ENCODE measurements around the gene LTO1. TPM values are rescaled to one million over a fixed set of nuclear protein-coding genes. Genes with fewer than 3 reads are reported as not detected.
"Not testable (repeated sequence)": the region's sequence is repeated elsewhere in the genome, so short reads cannot be mapped to it uniquely, and the experiment has no call there.

Gene LTO1
- total and polyA plus RNA-seq, 10 of the 15 experiments (the other 5 are each of a cell fraction or from before 2014, with no cell fraction given) = 2.6 to 27.5 (median 14.4) TPM

DNA sequence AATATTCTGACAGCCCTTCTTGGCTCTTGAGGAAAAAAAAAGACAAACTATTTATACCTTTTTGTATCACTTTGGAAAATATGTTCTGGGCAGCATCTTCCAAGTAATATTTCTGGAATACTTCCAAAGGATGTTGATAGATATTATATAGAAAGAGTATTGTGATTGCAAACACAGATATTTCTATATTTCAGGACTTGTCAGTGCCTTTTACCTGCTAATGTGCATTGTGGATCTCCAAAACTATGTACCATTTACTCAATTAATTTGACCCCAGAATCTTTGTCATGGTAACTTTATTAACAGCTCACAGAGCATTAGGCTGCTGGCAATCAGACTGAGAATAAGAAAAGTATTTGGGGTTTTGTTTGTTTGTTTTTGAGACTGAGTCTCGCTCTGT lies 50.9 kb downstream of the LTO1 start:
- ChIA-PET CTCF (interaction anchor here (0.6 kb wide), 1 partner anchor 46 kb away, joined by 5 read pairs; no protein-coding TSS in a partner anchor), POLR2A (no interaction called here), SMC1A (ENCODE audit: uncharacterized antibody, unreplicated experiment) (interaction anchor here (1.2 kb wide), 1 partner anchor 365 kb away, joined by 3 read pairs; no protein-coding TSS in a partner anchor), RAD21 (ENCODE audit: unreplicated experiment) (no interaction called here)
- in situ Hi-C loops (cut with MboI) (no loop called here), intact Hi-C loops (cut with micrococcal nuclease; ENCODE audit: unreplicated experiment) (no loop called here)
- no peaks in the 10 kb centered on the region for H3K79me2 ChIP-seq (ENCODE audit: control insufficient read depth, insufficient read depth, low read length)
- no peak overlapping the region for H3K9ac ChIP-seq (ENCODE audit: control insufficient read depth, insufficient read depth, low read length)
- FAIRE-seq (no peak), ATAC-seq (no peak), DNase-seq (ENCODE audit: low read depth, low spot score) (no peak)
- no TSS peak for BruUV-seq (replicated peaks)
- TF ChIP-seq, protein P1, sequence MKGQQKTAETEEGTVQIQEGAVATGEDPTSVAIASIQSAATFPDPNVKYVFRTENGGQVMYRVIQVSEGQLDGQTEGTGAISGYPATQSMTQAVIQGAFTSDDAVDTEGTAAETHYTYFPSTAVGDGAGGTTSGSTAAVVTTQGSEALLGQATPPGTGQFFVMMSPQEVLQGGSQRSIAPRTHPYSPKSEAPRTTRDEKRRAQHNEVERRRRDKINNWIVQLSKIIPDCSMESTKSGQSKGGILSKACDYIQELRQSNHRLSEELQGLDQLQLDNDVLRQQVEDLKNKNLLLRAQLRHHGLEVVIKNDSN (IDR thresholded peaks at IDR 0.05; ENCODE audit: borderline replicate concordance, extremely low read length, insufficient read depth, low read depth, low read length) = no peak
- TF ChIP-seq, protein P2, sequence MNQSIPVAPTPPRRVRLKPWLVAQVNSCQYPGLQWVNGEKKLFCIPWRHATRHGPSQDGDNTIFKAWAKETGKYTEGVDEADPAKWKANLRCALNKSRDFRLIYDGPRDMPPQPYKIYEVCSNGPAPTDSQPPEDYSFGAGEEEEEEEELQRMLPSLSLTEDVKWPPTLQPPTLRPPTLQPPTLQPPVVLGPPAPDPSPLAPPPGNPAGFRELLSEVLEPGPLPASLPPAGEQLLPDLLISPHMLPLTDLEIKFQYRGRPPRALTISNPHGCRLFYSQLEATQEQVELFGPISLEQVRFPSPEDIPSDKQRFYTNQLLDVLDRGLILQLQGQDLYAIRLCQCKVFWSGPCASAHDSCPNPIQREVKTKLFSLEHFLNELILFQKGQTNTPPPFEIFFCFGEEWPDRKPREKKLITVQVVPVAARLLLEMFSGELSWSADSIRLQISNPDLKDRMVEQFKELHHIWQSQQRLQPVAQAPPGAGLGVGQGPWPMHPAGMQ (IDR thresholded peaks at IDR 0.05; ENCODE audit: borderline replicate concordance) = no peak
- TF ChIP-seq TCF7 (IDR thresholded peaks at IDR 0.05; ENCODE audit: borderline replicate concordance) (no peak), YY1 (IDR thresholded peaks at IDR 0.05; ENCODE audit: low read depth, low read length) (no peak), ZNF217 (IDR thresholded peaks at IDR 0.05) (no peak), MXI1 (IDR thresholded peaks at IDR 0.05; ENCODE audit: low read depth, low read length) (no peak), IKZF2 (IDR thresholded peaks at IDR 0.05) (no peak), NFXL1 (IDR thresholded peaks at IDR 0.05; ENCODE audit: borderline replicate concordance) (no peak), CHD4 (IDR thresholded peaks at IDR 0.05) (no peak), RCOR1 (conservative IDR thresholded peaks at IDR 0.05; ENCODE audit: low read depth, low read length) (no peak), SREBF1 (IDR thresholded peaks at IDR 0.05; ENCODE audit: low read length) (no peak)
- TF ChIP-seq, protein P3, sequence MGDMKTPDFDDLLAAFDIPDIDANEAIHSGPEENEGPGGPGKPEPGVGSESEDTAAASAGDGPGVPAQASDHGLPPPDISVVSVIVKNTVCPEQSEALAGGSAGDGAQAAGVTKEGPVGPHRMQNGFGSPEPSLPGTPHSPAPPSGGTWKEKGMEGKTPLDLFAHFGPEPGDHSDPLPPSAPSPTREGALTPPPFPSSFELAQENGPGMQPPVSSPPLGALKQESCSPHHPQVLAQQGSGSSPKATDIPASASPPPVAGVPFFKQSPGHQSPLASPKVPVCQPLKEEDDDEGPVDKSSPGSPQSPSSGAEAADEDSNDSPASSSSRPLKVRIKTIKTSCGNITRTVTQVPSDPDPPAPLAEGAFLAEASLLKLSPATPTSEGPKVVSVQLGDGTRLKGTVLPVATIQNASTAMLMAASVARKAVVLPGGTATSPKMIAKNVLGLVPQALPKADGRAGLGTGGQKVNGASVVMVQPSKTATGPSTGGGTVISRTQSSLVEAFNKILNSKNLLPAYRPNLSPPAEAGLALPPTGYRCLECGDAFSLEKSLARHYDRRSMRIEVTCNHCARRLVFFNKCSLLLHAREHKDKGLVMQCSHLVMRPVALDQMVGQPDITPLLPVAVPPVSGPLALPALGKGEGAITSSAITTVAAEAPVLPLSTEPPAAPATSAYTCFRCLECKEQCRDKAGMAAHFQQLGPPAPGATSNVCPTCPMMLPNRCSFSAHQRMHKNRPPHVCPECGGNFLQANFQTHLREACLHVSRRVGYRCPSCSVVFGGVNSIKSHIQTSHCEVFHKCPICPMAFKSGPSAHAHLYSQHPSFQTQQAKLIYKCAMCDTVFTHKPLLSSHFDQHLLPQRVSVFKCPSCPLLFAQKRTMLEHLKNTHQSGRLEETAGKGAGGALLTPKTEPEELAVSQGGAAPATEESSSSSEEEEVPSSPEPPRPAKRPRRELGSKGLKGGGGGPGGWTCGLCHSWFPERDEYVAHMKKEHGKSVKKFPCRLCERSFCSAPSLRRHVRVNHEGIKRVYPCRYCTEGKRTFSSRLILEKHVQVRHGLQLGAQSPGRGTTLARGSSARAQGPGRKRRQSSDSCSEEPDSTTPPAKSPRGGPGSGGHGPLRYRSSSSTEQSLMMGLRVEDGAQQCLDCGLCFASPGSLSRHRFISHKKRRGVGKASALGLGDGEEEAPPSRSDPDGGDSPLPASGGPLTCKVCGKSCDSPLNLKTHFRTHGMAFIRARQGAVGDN (IDR thresholded peaks at IDR 0.05) = no peak
- no peaks in the 10 kb centered on the region for H3K4me1 ChIP-seq (ENCODE audit: control insufficient read depth, insufficient read depth, low read length)
- H3K4me2 ChIP-seq (ENCODE audit: control insufficient read depth, insufficient read depth) = no peak overlapping the region
- no peaks in the 10 kb centered on the region for H3K36me3 ChIP-seq (ENCODE audit: control insufficient read depth in 2 of 2, insufficient read depth in 2 of 2, low read length in 1 of 2)
- WGBS (ENCODE audit: insufficient coverage, insufficient replicate concordance, low lambda C conversion rate, missing lambda C conversion rate) = 0% methylated on average over 1 of the region's 1 CpG
- H2AFZ ChIP-seq (ENCODE audit: control insufficient read depth, low read depth, low read length) = no peak overlapping the region
- H4K20me1 ChIP-seq (ENCODE audit: control insufficient read depth, insufficient read depth) = no peaks in the 10 kb centered on the region
- H3K4me3 ChIP-seq = no peak overlapping the region
- H3K27me3 ChIP-seq (replicated peaks in 1 of 2; ENCODE audit: control insufficient read depth in 2 of 2, insufficient read depth in 2 of 2, low read length in 1 of 2) = peaks cover 0 to 2% of the 10 kb centered on the region in 2 experiments; a peak in 1 of 4 replicates
- no peak overlapping the region for H3K27ac ChIP-seq (ENCODE audit: control insufficient read depth, insufficient read depth)
- H3K9me3 ChIP-seq (replicated peaks; ENCODE audit: control insufficient read depth, insufficient read depth, low read length) = no peaks in the 10 kb centered on the region; the same call in 2 of the 3 replicates

DNA sequence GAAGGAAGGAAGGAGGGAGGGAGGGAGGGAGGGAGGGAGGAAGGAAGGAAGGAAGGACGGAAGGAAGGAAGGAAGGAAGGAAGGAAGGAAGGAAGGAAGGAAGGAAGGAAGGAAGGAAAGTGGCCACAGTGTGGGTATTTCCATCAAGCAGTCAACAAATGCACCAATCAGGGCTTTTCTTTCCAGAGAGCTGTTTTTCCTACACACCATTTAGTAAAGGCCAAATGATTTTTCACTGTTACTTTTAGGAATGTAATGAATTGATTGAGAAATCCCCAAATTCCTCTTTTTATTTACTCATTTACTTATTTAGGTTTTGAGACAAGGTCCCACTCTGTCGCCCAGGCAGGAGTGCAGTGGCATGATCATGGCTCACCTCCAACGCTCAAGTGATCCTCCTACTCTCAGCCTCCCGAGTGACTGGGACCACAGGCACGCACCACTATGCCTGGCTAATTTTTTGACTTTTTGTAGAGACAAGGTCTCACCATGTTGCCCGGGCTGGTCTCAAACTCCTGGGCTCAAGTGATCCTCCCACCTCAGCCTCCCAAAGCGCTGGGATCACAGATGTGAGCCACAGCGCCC lies 53.0 kb downstream of the LTO1 start:
- BruUV-seq (replicated peaks); CTCF ChIA-PET; H3K36me3 ChIP-seq (ENCODE audit: control insufficient read depth in 2 of 2, insufficient read depth in 2 of 2, low read length in 1 of 2); H3K27ac ChIP-seq (ENCODE audit: control insufficient read depth, insufficient read depth); H3K9me3 ChIP-seq (replicated peaks; ENCODE audit: control insufficient read depth, insufficient read depth, low read length); H3K79me2 ChIP-seq (ENCODE audit: control insufficient read depth, insufficient read depth, low read length); DNase-seq (ENCODE audit: low read depth, low spot score); H3K4me3 ChIP-seq; intact Hi-C loops (cut with micrococcal nuclease; ENCODE audit: unreplicated experiment); ATAC-seq; H3K4me2 ChIP-seq (ENCODE audit: control insufficient read depth, insufficient read depth); H3K9ac ChIP-seq (ENCODE audit: control insufficient read depth, insufficient read depth, low read length); H4K20me1 ChIP-seq (ENCODE audit: control insufficient read depth, insufficient read depth); in situ Hi-C loops (cut with MboI); RAD21 ChIA-PET (ENCODE audit: unreplicated experiment); H3K27me3 ChIP-seq (replicated peaks in 1 of 2; ENCODE audit: control insufficient read depth in 2 of 2, insufficient read depth in 2 of 2, low read length in 1 of 2); POLR2A ChIA-PET; H2AFZ ChIP-seq (ENCODE audit: control insufficient read depth, low read depth, low read length); FAIRE-seq; H3K4me1 ChIP-seq (ENCODE audit: control insufficient read depth, insufficient read depth, low read length): not testable (repeated sequence)
- WGBS (ENCODE audit: insufficient coverage, insufficient replicate concordance, low lambda C conversion rate, missing lambda C conversion rate) = 34% methylated on average over 7 of the region's 8 CpGs
- SMC1A ChIA-PET (ENCODE audit: uncharacterized antibody, unreplicated experiment) = interaction anchor here (1.0 kb wide), 1 partner anchor 10 kb away, joined by 3 read pairs; no protein-coding TSS in a partner anchor
